LoVo (cell line): ENCODE results near the gene NPY2R.
A peak's percentile ranks its signal among the peaks of the same experiment; 100 is the strongest.

Experiments used
- DNase-seq: peaks from one replicate; pipeline ENCODE4 v3.0.0-alpha.2; 2016; ENCODE audit warnings: low spot score

The NPY2R gene, protein sequence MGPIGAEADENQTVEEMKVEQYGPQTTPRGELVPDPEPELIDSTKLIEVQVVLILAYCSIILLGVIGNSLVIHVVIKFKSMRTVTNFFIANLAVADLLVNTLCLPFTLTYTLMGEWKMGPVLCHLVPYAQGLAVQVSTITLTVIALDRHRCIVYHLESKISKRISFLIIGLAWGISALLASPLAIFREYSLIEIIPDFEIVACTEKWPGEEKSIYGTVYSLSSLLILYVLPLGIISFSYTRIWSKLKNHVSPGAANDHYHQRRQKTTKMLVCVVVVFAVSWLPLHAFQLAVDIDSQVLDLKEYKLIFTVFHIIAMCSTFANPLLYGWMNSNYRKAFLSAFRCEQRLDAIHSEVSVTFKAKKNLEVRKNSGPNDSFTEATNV

DNA sequence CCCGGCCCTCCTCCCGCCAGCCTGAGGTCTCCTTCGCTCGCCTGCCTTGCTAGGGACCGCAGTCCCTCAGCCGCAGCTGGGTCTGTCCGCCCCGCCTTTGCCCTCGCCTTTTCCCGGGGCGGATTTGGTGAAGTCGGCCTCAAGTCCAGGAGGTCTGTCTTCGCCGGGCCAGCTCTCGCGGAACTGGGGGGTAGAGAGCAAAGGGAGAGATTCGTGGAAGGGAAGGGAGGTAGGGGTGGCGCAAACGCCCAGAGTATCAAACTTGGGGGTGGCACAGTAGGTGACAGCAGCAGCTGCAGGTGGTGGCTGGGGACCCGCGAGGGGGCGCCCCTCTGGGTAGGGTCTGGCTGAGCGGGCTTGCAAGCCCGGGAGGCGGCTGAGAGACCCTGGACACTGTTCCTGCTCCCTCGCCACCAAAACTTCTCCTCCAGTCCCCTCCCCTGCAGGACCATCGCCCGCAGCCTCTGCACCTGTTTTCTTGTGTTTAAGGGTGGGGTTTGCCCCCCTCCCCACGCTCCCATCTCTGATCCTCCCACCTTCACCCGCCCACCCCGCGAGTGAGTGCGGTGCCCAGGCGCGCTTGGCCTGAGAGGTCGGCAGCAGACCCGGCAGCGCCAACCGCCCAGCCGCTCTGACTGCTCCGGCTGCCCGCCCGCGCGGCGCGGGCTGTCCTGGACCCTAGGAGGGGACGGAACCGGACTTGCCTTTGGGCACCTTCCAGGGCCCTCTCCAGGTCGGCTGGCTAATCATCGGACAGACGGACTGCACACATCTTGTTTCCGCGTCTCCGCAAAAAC, at the start of gene NPY2R:
TSS of gene NPY2R (plus strand) at position 379 of the 797 bp plus-strand sequence. CDS start 5,304 bp downstream, outside the sequence.
- no peak for DNase-seq

DNA sequence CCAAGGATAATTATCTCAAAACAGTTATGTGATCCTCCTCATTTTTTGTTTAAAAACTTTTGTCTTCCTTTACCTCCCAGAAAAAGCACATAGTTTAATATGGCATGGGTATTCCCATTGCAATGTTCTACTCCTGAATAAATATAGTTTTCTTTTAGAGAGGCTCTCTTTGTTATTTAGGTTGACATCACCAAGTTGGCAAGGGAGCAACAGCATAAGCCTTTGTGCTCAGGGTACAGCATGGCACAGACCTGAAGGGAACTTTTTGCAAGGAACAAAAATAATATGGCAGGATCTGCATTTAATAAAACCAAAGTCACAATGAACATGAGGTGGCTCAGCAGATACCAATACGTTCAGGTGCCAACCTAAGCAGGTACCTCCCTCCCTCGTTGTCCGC, 47.1 kb upstream of the NPY2R start:
- DNase-seq = no peak

DNA sequence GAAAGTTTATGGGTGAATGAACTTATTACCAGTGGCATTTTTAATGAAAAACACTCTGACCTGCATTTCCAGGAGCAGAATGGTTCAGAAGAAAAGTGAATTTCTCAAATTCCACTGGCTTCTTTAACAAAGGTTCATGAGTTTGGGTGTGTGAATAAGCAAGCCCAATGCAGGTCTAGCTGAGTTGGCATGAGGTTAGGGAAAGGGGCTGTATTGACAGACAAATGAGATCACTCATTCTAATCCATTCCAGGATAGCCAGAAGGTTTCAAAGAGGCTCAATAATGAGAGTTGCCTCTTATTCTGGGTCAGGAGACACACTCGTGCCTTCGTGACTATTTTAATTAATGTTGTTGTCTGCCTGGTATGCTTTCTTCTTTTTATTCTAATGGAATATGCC, 43.7 kb upstream of the NPY2R start:
- DNase-seq = no peak

DNA sequence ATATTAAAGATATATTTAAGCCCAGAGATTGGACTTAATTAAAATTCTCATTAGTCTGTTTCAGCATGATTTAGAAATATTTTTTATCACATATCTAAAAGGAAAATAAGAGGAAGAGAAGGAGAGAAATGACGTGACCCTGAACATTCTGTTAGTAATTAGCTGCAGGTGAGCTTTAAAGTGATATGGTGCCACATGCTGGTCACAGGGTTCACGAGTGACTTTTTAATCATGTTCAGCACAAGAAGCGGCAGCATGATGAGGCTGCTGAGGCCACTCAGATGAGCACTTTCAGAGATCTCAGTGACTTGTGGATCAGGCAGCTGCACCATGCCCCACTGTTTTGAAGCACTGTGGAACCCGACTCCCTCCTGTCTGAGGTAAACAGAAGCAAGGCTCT, 37.9 kb upstream of the NPY2R start:
- no peak for DNase-seq

DNA sequence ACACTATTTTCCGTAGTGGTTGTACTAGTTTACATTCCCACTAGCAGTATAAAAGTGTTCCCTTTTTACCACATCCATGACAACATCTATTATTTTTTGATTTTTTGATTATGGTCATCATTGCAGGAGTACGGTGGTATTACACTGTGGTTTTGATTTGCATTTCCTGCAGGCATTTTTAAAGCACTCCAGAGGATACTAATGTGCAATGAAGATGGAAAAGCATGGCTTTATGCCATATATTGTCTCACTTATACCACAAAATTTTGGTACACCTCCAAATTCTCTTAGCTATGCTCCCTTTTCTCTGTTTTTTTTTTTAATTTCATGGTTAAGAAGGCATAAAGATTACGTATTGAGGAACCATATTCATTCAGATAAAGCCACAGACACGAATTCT, 35.1 kb upstream of the NPY2R start:
- DNase-seq = no peak

DNA sequence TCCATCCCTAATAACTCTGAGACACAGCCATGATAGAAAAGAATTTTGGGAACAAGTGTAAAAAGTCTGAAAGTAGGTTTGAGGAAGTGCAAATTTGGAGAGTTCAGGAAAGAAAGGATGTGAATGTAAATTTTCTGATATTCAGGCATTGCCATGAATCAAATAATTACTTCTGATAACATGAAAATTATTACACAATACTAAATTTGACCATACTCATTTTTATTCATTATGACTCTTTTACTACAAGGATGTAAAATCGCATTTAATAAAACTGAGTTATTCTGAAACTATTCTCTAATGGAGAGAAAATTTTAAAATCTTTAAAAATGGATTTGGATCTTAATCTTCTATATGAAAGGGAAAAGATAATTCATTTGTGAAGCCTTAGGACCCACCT, 33.8 kb upstream of the NPY2R start:
- no peak for DNase-seq

DNA sequence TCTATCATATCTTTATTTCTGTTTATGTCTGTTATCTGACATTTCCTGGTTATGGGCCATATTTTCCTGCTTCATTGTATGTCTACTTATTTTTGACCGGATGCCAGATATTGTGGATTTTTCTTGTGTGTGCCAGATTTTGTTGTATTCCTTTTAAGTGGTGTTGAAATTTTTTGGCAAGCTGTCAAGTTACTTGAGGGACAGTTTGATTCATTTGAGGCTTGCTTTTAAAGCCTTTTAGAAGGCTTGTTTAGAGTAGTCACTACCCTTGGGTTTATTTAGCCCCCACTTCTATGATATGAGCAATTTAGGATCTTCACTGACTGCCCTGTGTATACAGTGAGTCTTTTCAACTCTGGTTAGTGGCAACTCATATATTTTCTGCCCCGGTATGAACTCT, 29.2 kb upstream of the NPY2R start:
- DNase-seq = no peak

DNA sequence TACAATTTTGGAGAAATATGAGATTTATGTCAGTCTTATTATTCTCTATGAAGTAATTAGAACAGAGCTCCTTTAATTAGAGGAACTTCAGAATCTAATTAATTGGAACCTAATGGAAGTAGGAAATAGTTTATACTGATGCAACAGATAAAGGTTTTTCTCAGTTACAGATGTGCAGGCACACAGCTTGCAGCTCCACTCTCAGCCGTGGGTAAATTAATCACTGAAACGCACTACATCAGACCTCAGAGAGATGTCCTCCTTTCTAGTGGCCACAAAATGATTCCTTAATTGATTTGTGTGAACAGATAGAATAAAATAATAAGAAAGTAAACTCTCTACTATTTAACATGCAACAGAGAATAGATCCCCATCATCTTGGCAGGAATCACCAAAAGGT, 21.5 kb upstream of the NPY2R start:
- DNase-seq = no peak

DNA sequence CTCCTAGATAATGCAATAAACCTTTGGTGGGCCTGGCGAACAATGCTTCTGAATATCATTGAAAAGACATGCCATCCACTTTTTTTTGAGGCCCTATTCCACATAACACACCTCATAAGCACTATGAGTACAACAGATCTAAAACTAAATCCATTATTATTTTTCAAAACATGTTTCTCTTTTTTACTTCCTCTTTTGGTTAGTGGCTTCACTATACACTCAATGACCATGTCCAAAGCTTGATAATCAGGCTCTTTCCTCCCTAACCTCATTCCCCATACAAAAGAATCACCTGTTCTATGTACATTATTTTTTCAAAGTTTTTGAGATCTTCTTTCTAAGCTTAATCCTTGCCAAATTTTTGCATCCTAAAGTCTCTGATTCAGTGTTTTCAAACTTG, 20.4 kb upstream of the NPY2R start:
- no peak for DNase-seq

DNA sequence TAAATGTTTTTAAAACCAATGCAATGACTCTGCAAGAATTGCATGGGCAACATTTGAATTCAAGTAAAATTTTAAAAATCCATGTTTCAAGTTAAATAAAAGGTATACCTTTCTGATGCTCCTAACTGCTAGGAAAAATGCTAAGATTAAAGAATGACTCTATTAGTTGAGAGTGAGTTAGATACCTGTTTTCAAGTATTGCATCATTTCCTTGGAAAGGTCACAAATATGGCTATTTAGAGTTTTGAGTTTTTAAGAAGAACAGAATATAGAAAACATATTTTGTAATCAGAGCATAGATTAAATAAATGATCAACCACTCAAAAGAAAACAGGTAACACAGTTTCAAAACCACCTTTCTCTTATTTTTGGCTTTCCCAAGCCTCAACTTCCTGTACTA, 18.3 kb upstream of the NPY2R start:
- DNase-seq = no peak

DNA sequence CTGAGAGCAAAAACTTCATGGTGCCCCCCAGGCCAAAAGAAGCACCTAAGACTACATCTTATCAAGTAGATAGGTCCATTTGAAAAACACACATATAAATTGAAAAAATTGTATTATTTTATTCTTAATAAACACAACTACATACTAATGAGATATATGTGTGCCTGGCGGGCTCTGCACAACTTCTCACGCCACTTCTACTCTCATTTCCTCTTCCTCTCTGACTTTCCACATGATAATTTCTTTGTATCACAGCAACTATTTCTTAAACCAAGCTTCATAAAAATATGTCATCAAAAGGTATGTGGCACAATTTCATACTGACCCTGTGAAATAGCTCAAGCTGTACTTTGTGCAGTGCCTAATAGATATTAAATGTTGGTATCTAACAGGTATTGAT, 10.7 kb upstream of the NPY2R start:
- DNase-seq = no peak

DNA sequence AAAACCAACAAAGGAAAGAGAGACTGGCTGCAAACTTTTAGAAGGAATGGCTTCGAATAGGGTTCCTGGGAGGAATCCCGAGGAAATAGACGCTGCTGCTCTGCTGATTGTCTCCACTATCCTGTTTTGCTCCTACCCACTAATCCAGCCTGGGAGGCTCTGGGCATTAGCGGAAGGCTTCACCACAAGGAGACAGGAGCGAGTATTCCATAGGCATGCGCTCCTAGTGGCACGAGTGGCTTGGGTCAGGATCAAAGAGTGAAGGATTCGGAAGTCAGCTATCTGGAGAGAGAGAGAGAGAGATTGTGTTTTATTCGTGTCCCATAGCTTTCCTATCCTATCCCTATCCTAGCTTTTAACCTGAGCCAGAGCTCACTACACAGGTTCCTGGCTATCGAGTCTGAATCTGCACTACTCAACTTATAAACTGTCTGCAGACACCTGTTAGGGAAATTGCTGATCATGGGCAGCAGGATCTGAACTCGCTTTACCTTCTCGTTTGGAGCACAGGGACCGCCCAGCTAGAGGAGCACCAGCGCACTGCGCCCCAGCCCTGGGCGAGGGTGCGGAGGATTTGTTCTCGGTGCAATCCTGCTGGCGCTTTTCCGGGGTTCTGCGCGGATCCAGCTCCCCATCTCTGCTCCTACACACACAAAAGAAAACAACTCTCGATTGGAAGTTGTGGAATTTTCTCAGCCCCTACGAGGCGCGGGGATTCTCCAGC, 740 bp upstream of the NPY2R start:
- DNase-seq = no peak

DNA sequence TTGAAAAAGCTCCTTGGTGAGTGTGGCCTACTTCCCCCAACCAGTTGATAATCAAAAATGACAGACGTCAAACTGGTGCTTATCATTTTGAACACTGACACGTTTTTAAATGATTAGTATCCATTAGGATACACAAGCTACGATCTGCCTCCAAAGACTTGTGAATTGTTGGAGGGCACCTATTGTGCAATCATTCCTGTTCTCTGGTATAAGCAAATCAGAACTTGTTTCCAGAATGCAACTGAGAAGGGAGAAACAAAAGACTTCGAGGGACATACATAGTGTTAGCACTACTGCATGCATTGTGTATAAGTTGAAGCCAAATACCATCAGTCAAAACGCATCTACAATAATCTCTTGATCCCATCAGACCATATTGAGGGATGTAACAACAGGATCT, 11.6 kb downstream of the NPY2R start:
- no peak for DNase-seq

DNA sequence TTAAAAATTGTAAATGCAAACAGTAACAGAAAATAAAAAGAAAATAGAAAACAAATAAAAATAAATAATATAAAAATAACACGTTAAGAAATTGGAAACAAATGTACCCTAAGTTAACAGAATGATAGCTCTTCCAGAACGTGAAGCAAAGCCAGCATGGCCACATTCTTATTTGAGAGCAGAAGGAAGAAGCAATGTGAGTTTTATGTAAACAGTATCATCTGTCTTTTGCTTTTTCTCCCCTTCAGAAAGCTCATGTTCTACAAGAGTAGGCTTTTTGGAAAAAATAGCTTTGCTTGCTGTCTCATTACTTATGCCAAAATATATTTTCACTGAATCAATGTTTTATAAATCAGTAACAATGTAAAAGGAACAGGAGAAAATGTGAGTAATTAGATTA, 18.7 kb downstream of the NPY2R start:
- DNase-seq = no peak

DNA sequence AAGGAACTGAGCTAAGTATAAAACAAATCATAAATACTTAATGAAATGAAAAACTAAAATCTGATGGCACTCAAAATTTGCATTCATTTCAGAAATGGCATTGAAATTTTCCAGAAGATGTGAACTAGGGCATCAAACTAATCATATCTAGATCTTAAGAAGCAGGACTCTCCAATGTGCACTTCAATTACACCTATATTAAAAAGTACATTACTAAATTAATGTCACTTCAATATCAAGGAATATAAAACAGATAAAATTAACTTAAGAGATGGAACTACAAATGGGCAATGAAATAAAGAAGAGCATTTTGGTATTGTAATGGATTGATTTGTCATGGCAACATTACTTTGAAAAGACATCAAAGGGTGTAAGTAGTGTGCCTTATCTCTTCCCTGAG, 20.3 kb downstream of the NPY2R start:
- no peak for DNase-seq

DNA sequence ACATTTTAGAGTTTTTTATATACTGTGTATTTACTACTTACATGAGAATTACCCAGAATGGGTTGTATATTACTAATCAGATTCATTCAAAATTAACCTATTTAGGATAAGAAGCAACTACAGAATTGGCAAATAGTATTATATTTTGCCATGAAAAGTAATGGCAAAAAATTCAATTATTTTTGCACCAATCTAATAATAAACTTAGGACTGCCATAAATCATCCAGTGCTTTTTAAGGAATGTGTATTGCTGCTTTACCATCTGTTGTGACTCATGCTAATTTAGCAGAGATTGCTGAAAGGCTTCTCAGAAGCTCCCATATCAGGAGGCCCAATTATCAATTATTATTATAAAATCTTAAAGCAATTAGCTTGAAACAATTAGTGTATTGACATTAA, 24.0 kb downstream of the NPY2R start:
- no peak for DNase-seq

DNA sequence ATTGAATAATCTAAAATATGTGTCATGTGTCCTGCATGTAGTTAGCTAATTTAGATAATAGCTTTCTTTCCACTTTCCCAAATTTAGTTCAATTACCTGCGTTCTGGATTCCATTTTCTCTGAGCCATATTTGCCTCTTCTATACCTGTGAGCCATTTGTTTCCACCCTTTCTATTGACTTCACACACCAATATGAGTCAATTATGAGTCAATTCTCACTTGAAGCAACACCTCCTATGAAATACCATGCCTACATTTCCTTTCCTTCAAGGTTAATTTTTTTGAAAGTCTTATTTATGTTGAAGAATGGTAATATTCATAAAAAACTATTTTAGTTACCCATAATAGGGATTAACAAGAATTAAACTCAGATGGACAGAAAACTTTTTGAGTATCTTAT, 25.8 kb downstream of the NPY2R start:
- DNase-seq = no peak

DNA sequence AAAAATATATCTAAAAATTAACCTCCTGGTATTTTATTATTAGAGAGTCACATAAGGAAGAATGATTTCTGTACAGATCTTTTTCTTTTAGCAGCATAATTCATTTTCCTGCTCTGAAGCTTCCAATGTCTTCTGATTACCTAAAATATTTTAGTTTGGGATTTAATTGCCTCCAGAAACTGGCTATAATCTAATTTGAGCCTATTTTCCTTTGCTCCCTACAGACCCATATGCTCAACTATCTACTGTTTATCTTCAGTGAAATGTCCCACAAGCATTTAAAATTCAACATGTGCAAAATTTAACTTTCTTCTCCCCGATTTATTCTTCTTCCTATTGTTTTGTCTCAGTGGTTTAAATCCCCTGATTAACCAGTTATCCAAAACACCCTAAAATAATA, 29.1 kb downstream of the NPY2R start:
- DNase-seq = no peak

DNA sequence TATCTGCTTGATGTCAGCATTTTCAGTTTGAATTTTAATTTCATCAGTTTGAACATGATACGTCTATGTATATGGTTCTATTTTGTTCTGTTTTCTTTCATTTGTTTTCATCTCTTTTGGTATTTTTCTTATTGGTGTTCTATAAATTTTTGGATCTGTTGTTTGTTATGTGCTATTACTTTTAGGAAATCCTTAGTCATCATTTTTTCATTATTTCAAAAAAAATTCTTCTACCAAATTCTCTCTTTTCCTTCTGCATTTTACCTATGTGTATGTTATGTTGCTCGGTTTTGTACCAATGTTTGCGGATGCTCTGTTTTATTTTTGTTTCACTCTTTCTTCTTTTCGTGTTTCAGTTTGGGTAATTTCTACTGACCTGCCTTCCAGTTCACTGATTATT, 32.8 kb downstream of the NPY2R start:
- no peak for DNase-seq

DNA sequence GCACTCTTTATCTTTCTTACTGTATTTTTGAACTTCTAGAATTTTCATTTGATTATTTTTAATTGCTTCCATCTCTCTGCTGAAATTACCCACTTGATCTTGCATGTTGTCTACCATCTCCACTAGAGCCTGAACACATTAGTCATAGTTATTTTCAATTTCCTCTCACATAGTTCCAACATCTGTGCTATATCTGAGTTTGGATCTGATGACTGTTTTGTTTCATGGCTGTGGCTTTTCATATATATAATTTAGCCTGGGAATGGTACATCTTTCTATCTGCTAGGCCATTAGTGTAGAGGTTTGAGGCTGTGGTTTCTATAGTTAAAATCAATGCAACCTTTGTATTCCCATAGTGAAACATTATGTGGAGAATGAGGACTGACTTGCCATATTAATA, 33.2 kb downstream of the NPY2R start:
- no peak for DNase-seq

DNA sequence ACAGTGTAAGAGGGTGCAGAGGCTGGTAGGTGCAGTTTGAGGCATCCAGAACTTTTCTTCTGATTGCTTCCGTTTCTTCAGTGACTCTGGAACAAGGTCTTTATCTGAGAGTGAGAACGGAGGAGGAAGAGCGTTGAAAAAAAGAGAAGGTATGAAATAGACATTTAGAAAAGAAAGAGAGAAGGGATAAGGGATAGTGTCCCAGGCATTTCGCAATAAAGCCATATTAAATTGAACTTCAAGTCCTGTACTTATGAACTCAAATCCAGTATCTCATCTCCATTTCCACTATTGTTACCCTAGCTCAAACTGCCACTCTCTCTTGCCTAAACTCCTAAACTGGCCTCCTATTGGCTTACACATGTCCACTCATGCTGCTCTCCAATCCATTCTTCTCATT, 36.7 kb downstream of the NPY2R start:
- no peak for DNase-seq

DNA sequence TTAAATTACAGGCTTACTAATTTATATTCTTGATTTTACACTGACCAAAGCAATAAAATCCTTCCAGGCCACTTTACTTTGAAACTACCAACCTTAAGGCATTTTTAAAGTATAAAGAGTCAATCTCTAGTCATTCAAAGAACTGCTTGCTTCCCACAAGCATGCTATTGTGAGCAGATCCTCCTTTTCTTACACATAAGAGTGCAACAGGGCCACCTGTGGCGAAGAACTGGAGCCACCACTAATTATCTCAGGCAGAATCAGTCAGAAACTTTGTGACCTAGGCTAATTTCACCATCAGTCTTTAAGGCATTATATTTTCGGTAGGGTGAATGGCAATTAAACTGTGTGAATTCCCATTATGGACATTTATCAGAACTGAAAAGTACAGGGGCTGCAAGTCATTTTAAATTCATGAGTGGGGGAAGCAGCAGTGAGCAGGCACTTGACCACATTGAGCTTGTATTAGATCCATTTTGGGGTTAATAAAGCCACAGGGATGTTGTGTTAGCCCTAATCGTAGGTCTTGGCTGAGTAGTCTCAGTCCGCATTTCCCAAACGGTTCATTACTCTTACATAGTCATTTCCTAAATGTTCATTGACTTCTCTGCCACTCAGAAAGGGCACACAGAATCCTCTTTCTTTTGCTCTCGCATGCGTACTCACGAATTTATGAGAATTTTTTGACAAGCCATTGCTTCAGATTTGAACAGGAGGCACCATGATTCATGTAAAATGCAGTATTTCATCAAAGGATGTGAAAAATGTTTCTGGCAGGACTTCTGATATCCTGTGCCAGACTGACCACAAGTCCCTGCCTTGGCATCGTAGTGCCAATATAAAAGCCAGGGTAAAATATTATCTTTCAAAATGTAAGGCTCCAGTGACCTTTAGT, 39.8 kb downstream of the NPY2R start:
- DNase-seq = peak; percentile 1
